ENCODE measurements around the gene SLC38A5.
"Not testable (repeated sequence)": the region's sequence is repeated elsewhere in the genome, so short reads cannot be mapped to it uniquely, and the experiment has no call there.

DNA sequence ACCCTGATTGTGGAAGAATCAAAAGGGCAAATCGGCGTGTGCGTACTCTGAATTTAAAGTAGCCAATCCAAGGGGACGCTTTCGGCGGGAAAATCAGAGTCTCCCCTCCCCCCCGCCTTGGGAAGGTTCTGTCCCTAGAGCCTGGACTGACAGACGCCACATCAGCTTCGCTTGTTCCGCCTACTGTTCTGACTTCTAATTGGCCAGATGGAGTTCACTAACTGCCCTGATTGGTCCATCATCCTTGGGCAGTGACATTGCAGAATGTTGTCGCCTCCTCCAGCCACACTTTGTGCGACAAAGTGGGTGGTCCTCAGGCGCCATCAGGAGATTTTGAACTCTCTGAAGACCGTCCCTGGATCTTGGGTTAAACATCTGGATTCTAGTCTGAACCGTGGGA, 58.2 kb downstream of the SLC38A5 start, which contains the start of gene SSX4B:
- TF ChIP-seq EP300, POLR2A, POLR2AphosphoS5 (IDR thresholded peaks at IDR 0.05): not testable (repeated sequence)
- TF ChIP-seq, protein P1, sequence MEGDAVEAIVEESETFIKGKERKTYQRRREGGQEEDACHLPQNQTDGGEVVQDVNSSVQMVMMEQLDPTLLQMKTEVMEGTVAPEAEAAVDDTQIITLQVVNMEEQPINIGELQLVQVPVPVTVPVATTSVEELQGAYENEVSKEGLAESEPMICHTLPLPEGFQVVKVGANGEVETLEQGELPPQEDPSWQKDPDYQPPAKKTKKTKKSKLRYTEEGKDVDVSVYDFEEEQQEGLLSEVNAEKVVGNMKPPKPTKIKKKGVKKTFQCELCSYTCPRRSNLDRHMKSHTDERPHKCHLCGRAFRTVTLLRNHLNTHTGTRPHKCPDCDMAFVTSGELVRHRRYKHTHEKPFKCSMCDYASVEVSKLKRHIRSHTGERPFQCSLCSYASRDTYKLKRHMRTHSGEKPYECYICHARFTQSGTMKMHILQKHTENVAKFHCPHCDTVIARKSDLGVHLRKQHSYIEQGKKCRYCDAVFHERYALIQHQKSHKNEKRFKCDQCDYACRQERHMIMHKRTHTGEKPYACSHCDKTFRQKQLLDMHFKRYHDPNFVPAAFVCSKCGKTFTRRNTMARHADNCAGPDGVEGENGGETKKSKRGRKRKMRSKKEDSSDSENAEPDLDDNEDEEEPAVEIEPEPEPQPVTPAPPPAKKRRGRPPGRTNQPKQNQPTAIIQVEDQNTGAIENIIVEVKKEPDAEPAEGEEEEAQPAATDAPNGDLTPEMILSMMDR (IDR thresholded peaks at IDR 0.05) = not testable (repeated sequence)

All from suprapubic skin (tissue), 4 donors.